Lower leg skin (tissue), 4 donors: ENCODE results near the gene FGFR2. TPM values are rescaled to one million over a fixed set of nuclear protein-coding genes. Genes with fewer than 3 reads are reported as not detected.

Source experiments
- DNase-seq, 2 donors: peaks; one replicate each; pipeline ENCODE4 v3.0.0-alpha.2; 2019; ENCODE audit warnings: low spot score in 2 of 2
- H3K4me3 ChIP-seq: fragments of 200-600 bp; sonication (generic); 2 replicates; pipeline ENCODE4 v1.5.1; 2017; ENCODE audit warnings: mild to moderate bottlenecking, low read depth; ENCODE audit not compliant: poor library complexity, severe bottlenecking
- CTCF ChIP-seq, 3 donors: fragments of 450-650 bp; IDR thresholded peaks; one replicate each; pipeline ENCODE4 v1.5.1; 2016; ENCODE audit warnings: antibody characterized with exemption in 3 of 3, mild to moderate bottlenecking in 3 of 3, moderate library complexity in 2 of 3
- POLR2A ChIP-seq, 2 donors: fragments of 450-650 bp; IDR thresholded peaks; one replicate each; pipeline ENCODE4 v1.6.1; 2016 to 2017; ENCODE audit warnings: antibody characterized with exemption in 2 of 2, mild to moderate bottlenecking in 1 of 2, moderate library complexity in 1 of 2
- WGBS, 2 donors: methylation state at CpG; one replicate each; pipeline ENCODE4 v1.1.5; 2018; 5-methylcytosine and 5-hydroxymethylcytosine counted together
- intact Hi-C: fragments of 100-400 bp; cut with DNase I; formaldehyde crosslinking; loops from one replicate; pipeline ENCODE4 v1.15.0; 2023; ENCODE audit warnings: low total_unique reads
- total RNA-seq, 4 donors: library from RNA; depleted of rRNA; stranded (reverse); fragments of >200 nt; gene quantifications; one replicate each; pipeline ENCODE4 v1.1.0, GENCODE V29; 2016

The FGFR2 gene
- total RNA-seq, 4 donors from 2014 or later: 123 to 179 (median 148) TPM

- DNase-seq: peak in 1 of 2 donors; percentile 50
- no peak overlapping the region for H3K4me3 ChIP-seq
- WGBS, 2 donors: 84 to 94% methylated on average over 14 of the region's 14 CpGs
- no peak for TF ChIP-seq CTCF (IDR thresholded peaks at IDR 0.05)
- TF ChIP-seq POLR2A (IDR thresholded peaks at IDR 0.05): no peak
- intact Hi-C loops: loop anchor here (10.0 kb wide), 1 partner anchor 1290 kb away; no protein-coding TSS in a partner anchor
These were observed 133.0 kb downstream of the FGFR2 start for GRCh38 chr10:121465215-121465614.

GRCh38 chr10:121464517-121464916 lies 133.7 kb downstream of the FGFR2 start:
- intact Hi-C loops: loop anchor here (10.0 kb wide), 1 partner anchor 1290 kb away; no protein-coding TSS in a partner anchor
- no peak for DNase-seq
- WGBS, 2 donors: 87 to 93% methylated on average over 2 of the region's 2 CpGs
- TF ChIP-seq POLR2A (IDR thresholded peaks at IDR 0.05) (no peak), CTCF (IDR thresholded peaks at IDR 0.05) (no peak)
- H3K4me3 ChIP-seq: no peak overlapping the region

GRCh38 chr10:121462955-121463354 lies 135.3 kb downstream of the FGFR2 start:
- no peak overlapping the region for H3K4me3 ChIP-seq
- TF ChIP-seq POLR2A (IDR thresholded peaks at IDR 0.05): no peak
- no peak for TF ChIP-seq CTCF (IDR thresholded peaks at IDR 0.05)
- WGBS, 2 donors: 63 to 74% methylated on average over 2 of the region's 2 CpGs
- DNase-seq: no peak
- intact Hi-C loops: loop anchor here (10.0 kb wide), 1 partner anchor 1288 kb away; no protein-coding TSS in a partner anchor

- DNase-seq: no peak
- TF ChIP-seq POLR2A (IDR thresholded peaks at IDR 0.05) (no peak), CTCF (IDR thresholded peaks at IDR 0.05) (no peak)
- intact Hi-C loops: loop anchor here (10.0 kb wide), 1 partner anchor 1287 kb away; no protein-coding TSS in a partner anchor
- H3K4me3 ChIP-seq: no peak overlapping the region
- WGBS, 2 donors: 90 to 93% methylated on average over 7 of the region's 7 CpGs
These were observed 136.0 kb downstream of the FGFR2 start for GRCh38 chr10:121462281-121462680.

- H3K4me3 ChIP-seq: no peak overlapping the region
- TF ChIP-seq CTCF (IDR thresholded peaks at IDR 0.05) (no peak), POLR2A (IDR thresholded peaks at IDR 0.05) (no peak)
- WGBS, 2 donors: 93 to 94% methylated on average over 5 of the region's 5 CpGs
- DNase-seq: no peak
- intact Hi-C loops: loop anchor here (10.0 kb wide), 1 partner anchor 1287 kb away; no protein-coding TSS in a partner anchor
These were observed 136.9 kb downstream of the FGFR2 start for GRCh38 chr10:121461307-121461706.

- DNase-seq: no peak
- H3K4me3 ChIP-seq: no peak overlapping the region
- 91 to 93% methylated on average over 3 of the region's 3 CpGs for WGBS, 2 donors
- TF ChIP-seq POLR2A (IDR thresholded peaks at IDR 0.05) (no peak), CTCF (IDR thresholded peaks at IDR 0.05) (no peak)
- intact Hi-C loops: loop anchor here (10.0 kb wide), 1 partner anchor 1286 kb away; no protein-coding TSS in a partner anchor
These were observed 137.5 kb downstream of the FGFR2 start for GRCh38 chr10:121460733-121461132.
